Measurements from ENCODE around the gene CD59.
A peak's percentile ranks its signal among the peaks of the same experiment; 100 is the strongest.

The CD59 gene

DNA sequence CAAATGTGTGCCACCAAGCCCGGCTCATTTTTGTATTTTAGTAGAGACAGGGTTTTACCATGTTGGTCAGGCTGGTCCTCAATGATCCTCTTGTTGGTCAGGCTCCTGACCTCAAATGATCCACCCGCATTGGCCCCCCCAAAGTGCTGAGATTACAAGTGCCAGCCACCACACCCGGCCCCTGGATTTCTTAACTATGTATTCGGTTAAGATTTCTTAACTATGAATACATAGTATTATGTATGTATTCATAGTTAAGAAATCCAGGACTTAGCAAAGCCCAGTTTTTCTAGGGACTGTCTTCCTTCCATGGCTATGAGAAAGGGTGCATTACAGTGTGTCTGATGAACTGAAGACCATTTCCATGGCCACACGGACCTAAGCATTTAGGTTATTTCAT, 37.3 kb downstream of the CD59 start:
- H3K36me3 ChIP-seq (ENCODE audit: low read depth): no peaks in the 10 kb centered on the region
- no peak overlapping the region for H3K4me3 ChIP-seq (ENCODE audit: severe bottlenecking)
- no peaks in the 10 kb centered on the region for H3K27me3 ChIP-seq (ENCODE audit: insufficient read depth, poor library complexity, severe bottlenecking)
- ATAC-seq (ENCODE audit: low read depth): no peak
- peaks cover 51% of the 10 kb centered on the region for H3K4me1 ChIP-seq (ENCODE audit: insufficient read depth, poor library complexity, severe bottlenecking)
- no peaks in the 10 kb centered on the region for H3K9me3 ChIP-seq (ENCODE audit: severe bottlenecking)
- peak overlapping the region; percentile 100 for H3K27ac ChIP-seq (ENCODE audit: poor library complexity, severe bottlenecking)
- no peak for DNase-seq (ENCODE audit: low spot score)
- TF ChIP-seq, protein P1, sequence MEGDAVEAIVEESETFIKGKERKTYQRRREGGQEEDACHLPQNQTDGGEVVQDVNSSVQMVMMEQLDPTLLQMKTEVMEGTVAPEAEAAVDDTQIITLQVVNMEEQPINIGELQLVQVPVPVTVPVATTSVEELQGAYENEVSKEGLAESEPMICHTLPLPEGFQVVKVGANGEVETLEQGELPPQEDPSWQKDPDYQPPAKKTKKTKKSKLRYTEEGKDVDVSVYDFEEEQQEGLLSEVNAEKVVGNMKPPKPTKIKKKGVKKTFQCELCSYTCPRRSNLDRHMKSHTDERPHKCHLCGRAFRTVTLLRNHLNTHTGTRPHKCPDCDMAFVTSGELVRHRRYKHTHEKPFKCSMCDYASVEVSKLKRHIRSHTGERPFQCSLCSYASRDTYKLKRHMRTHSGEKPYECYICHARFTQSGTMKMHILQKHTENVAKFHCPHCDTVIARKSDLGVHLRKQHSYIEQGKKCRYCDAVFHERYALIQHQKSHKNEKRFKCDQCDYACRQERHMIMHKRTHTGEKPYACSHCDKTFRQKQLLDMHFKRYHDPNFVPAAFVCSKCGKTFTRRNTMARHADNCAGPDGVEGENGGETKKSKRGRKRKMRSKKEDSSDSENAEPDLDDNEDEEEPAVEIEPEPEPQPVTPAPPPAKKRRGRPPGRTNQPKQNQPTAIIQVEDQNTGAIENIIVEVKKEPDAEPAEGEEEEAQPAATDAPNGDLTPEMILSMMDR (IDR thresholded peaks at IDR 0.05; ENCODE audit: poor library complexity, severe bottlenecking): no peak

GRCh38 chr11:33697997-33698396, 38.2 kb downstream of the CD59 start:
- Histone ChIP-seq H3K4me1 (ENCODE audit: insufficient read depth, poor library complexity, severe bottlenecking) (peaks cover 50% of the 10 kb centered on the region), H3K27me3 (ENCODE audit: insufficient read depth, poor library complexity, severe bottlenecking) (no peaks in the 10 kb centered on the region), H3K4me3 (ENCODE audit: severe bottlenecking) (no peak overlapping the region), H3K9me3 (ENCODE audit: severe bottlenecking) (no peaks in the 10 kb centered on the region), H3K27ac (ENCODE audit: poor library complexity, severe bottlenecking) (peak overlapping the region; percentile 100), H3K36me3 (ENCODE audit: low read depth) (no peaks in the 10 kb centered on the region)
- TF ChIP-seq, protein P1 (IDR thresholded peaks at IDR 0.05; ENCODE audit: poor library complexity, severe bottlenecking): no peak
- DNase-seq (ENCODE audit: low spot score) (no peak), ATAC-seq (ENCODE audit: low read depth) (no peak)

DNA sequence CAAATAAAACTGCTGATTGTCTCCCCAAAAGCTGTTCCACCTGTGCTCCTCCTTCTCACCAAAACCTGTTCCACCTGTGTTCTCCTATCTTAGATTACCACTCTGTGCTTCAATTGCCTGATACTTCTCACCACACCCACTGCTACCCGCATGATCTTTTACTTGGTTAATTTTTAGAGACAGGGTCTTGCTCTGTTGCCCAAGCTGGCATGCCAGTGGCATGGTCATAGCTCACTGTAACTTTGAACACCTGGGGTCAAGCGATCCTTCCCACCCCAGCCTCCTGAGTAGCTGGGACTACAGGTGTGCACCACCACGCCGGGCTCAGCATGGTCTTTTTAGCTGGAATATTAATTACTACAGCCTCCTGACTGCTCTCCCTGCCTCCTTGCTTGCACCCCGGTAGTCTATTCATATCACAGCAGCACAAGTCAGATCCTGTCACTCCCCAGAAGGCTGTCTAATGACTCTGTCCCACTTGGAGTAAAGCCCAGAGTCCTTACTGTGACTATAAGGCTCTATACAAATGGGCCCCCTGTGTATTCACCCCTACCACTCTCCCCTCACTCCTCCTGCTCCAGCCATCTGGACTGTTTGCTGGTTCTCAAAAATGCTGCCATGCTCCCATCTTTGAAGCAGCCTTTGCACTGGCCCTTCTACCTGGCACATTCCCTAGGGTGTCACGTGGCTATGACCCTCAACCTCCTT, 39.1 kb downstream of the CD59 start:
- no peak overlapping the region for H3K4me3 ChIP-seq (ENCODE audit: severe bottlenecking)
- no peaks in the 10 kb centered on the region for H3K36me3 ChIP-seq (ENCODE audit: low read depth)
- H3K9me3 ChIP-seq (ENCODE audit: severe bottlenecking): no peaks in the 10 kb centered on the region
- no peaks in the 10 kb centered on the region for H3K27me3 ChIP-seq (ENCODE audit: insufficient read depth, poor library complexity, severe bottlenecking)
- TF ChIP-seq, protein P1 (IDR thresholded peaks at IDR 0.05; ENCODE audit: poor library complexity, severe bottlenecking): no peak
- H3K4me1 ChIP-seq (ENCODE audit: insufficient read depth, poor library complexity, severe bottlenecking): peaks cover 50% of the 10 kb centered on the region
- ATAC-seq (ENCODE audit: low read depth) (no peak), DNase-seq (ENCODE audit: low spot score) (no peak)
- peak overlapping the region; percentile 100 for H3K27ac ChIP-seq (ENCODE audit: poor library complexity, severe bottlenecking)

- Histone ChIP-seq H3K27me3 (ENCODE audit: insufficient read depth, poor library complexity, severe bottlenecking) (no peaks in the 10 kb centered on the region), H3K36me3 (ENCODE audit: low read depth) (no peaks in the 10 kb centered on the region), H3K9me3 (ENCODE audit: severe bottlenecking) (no peaks in the 10 kb centered on the region), H3K27ac (ENCODE audit: poor library complexity, severe bottlenecking) (peak overlapping the region; percentile 100), H3K4me3 (ENCODE audit: severe bottlenecking) (no peak overlapping the region), H3K4me1 (ENCODE audit: insufficient read depth, poor library complexity, severe bottlenecking) (peaks cover 50% of the 10 kb centered on the region)
- no peak for DNase-seq (ENCODE audit: low spot score)
- TF ChIP-seq, protein P1 (IDR thresholded peaks at IDR 0.05; ENCODE audit: poor library complexity, severe bottlenecking): no peak
- no peak for ATAC-seq (ENCODE audit: low read depth)
Observed at GRCh38 chr11:33696411-33696810, 39.8 kb downstream of the CD59 start.

DNA sequence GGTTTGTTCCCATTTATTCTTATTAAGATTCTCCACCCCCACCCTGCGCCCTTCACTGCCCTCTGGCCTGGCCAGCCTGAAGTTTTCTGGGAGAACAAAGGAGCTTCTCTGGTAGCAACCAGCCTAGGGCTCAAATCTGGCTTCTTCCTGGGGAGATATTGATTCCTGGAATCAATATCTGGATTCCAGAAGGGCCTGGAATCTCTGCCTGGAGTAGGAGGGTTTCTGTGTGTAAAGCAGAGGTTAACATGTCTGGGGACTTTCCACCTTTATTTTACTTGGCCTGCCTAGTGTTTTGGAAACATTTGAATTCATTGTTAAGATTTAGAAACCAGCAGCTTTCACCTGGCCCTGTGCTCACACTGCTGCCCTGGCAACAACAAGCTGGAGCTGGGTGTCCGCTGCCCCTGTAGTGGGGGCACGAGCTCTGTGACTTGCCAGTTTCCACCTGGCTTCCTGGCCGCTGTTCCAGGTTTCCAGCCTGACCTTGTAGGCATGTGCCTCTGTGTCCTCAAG, 41.1 kb downstream of the CD59 start:
- H3K9me3 ChIP-seq (ENCODE audit: severe bottlenecking): no peaks in the 10 kb centered on the region
- peaks cover 55% of the 10 kb centered on the region for H3K4me1 ChIP-seq (ENCODE audit: insufficient read depth, poor library complexity, severe bottlenecking)
- DNase-seq (ENCODE audit: low spot score) (no peak), ATAC-seq (ENCODE audit: low read depth) (no peak)
- no peaks in the 10 kb centered on the region for H3K27me3 ChIP-seq (ENCODE audit: insufficient read depth, poor library complexity, severe bottlenecking)
- peak overlapping the region; percentile 100 for H3K27ac ChIP-seq (ENCODE audit: poor library complexity, severe bottlenecking)
- H3K36me3 ChIP-seq (ENCODE audit: low read depth): no peaks in the 10 kb centered on the region
- TF ChIP-seq, protein P1 (IDR thresholded peaks at IDR 0.05; ENCODE audit: poor library complexity, severe bottlenecking): no peak
- H3K4me3 ChIP-seq (ENCODE audit: severe bottlenecking): no peak overlapping the region
